GM21515 (cell line): ENCODE results near the gene SPRY1.

Experiments
- ATAC-seq: cut with Tn5 transposase; IDR thresholded peaks from one replicate; pipeline ENCODE4 v1.9.1; 2021; ENCODE audit not compliant: unreplicated experiment

SPRY1 gene

GRCh38 chr4:123408471-123409084 is 12.0 kb downstream of the SPRY1 start:
- no peak for ATAC-seq

- ATAC-seq: no peak
These were observed 12.7 kb downstream of the SPRY1 start for GRCh38 chr4:123409334-123409733.

GRCh38 chr4:123411514-123411913 is 14.9 kb downstream of the SPRY1 start:
- no peak for ATAC-seq

- ATAC-seq: peak; percentile 92
These were observed 15.5 kb downstream of the SPRY1 start for GRCh38 chr4:123412091-123412505.

GRCh38 chr4:123412700-123413512 is 16.3 kb downstream of the SPRY1 start:
- ATAC-seq: no peak

GRCh38 chr4:123415576-123415975 is 19.0 kb downstream of the SPRY1 start:
- no peak for ATAC-seq

- ATAC-seq: no peak
These were observed 19.4 kb downstream of the SPRY1 start for GRCh38 chr4:123415977-123416376.

- no peak for ATAC-seq
These were observed 21.2 kb downstream of the SPRY1 start for GRCh38 chr4:123417813-123418212.

- peak; percentile 66 for ATAC-seq
These were observed 21.8 kb downstream of the SPRY1 start for GRCh38 chr4:123418351-123418931.

- no peak for ATAC-seq
These were observed 23.5 kb downstream of the SPRY1 start for GRCh38 chr4:123419885-123420755.

- no peak for ATAC-seq
These were observed 24.8 kb downstream of the SPRY1 start for GRCh38 chr4:123421227-123421936.

GRCh38 chr4:123421937-123422781 is 25.6 kb downstream of the SPRY1 start:
- no peak for ATAC-seq

GRCh38 chr4:123423819-123424218 is 27.2 kb downstream of the SPRY1 start:
- no peak for ATAC-seq

- no peak for ATAC-seq
These were observed 31.4 kb downstream of the SPRY1 start for GRCh38 chr4:123427951-123428350.

- no peak for ATAC-seq
These were observed 33.4 kb downstream of the SPRY1 start for GRCh38 chr4:123430031-123430430.

- no peak for ATAC-seq
These were observed 33.9 kb downstream of the SPRY1 start for GRCh38 chr4:123430501-123430900.

- ATAC-seq: no peak
These were observed 37.0 kb downstream of the SPRY1 start for GRCh38 chr4:123433573-123433972.

GRCh38 chr4:123433976-123434375 is 37.4 kb downstream of the SPRY1 start:
- no peak for ATAC-seq

GRCh38 chr4:123435246-123436113 is 38.9 kb downstream of the SPRY1 start:
- ATAC-seq: no peak
